HepG2 (cell line): Measurements from ENCODE around the gene FNDC3B. TPM values are rescaled to one million over a fixed set of nuclear protein-coding genes. Genes with fewer than 3 reads are reported as not detected.

Experiments used
- ATAC-seq: fragments of 200-7000 bp; cut with Tn5 transposase; 3 replicates; pipeline ENCODE4 v1.9.1; 2020; ENCODE audit warnings: mild to moderate bottlenecking, moderate library complexity
- BruUV-seq: library from RNA; stranded (reverse); fragments of 400-500 nt; replicated peaks from 2 replicates; lab custom pipeline; 2021; lab: Mats Ljungman, UMichigan
- CTCF ChIA-PET: fragments of 300-600 bp; formaldehyde crosslinking; extraction: SDS; loops from one replicate; lab custom pipeline; 2021; ENCODE audit warnings: low total read pairs, inconsistent platforms, low intra/inter-chr PET ratio; lab: Yijun Ruan, JAX
- POLR2A ChIA-PET: fragments of 350-600 bp; sonication (Branson Sonifier 250); formaldehyde crosslinking; loops from one replicate; lab custom pipeline; 2020; ENCODE audit warnings: antibody characterized with exemption, inconsistent platforms; lab: Yijun Ruan, JAX
- DNase-seq: peaks from one replicate; pipeline ENCODE4 v3.0.0-alpha.2; 2015; ENCODE audit warnings: low spot score
- FAIRE-seq: peaks from 3 replicates; lab custom pipeline; 2011; peaks lifted over from hg19 to GRCh38; lab: Jason Lieb, UNC
- H2AFZ ChIP-seq: one replicate; pipeline ENCODE4 v1.6.1; 2011; ENCODE audit warnings: low read length, inconsistent platforms
- H3K27ac ChIP-seq: fragments of 300-600 bp; 3 replicates; pipeline ENCODE4 v1.8.0; 2011; ENCODE audit warnings: mixed run types, mild to moderate bottlenecking, mixed read lengths, low read length, inconsistent platforms; ENCODE audit not compliant: insufficient read depth; ENCODE audit errors: extremely low read length
- H3K27me3 ChIP-seq, 2 experiments: fragments of 200-600 bp in 1 of 2; 2 replicates in 1 of 2; 3 replicates in 1 of 2; pipeline versions ENCODE4 v1.6.0 to v1.8.0; 2011; ENCODE audit warnings: low read length in 2 of 2, mild to moderate bottlenecking in 2 of 2, moderate library complexity in 2 of 2, inconsistent platforms in 1 of 2; ENCODE audit not compliant: insufficient read depth in 2 of 2, control insufficient read depth in 1 of 2
- H3K36me3 ChIP-seq, 2 experiments: fragments of 200-600 bp in 1 of 2; replicated peaks in 1 of 2; 2 replicates in 1 of 2; 3 replicates in 1 of 2; pipeline versions ENCODE4 v1.5.1 to v1.8.0; 2011; ENCODE audit warnings: low read length in 2 of 2, inconsistent platforms in 1 of 2; ENCODE audit not compliant: insufficient read depth in 2 of 2, control insufficient read depth in 1 of 2
- H3K4me1 ChIP-seq: 2 replicates; pipeline ENCODE4 v1.5.1; 2012; ENCODE audit warnings: low read length, inconsistent platforms; ENCODE audit not compliant: insufficient read depth
- H3K4me2 ChIP-seq: 2 replicates; pipeline ENCODE4 v1.6.0; 2011; ENCODE audit warnings: low read depth, low read length, inconsistent platforms
- H3K4me3 ChIP-seq, 3 experiments: fragments of 200-600 bp in 1 of 3; sonication (generic), shearing (Covaris generic) in 1 of 3; replicated peaks in 1 of 3; 2 replicates each; pipeline ENCODE4 v1.5.1; 2011 to 2016; ENCODE audit warnings: low read length in 3 of 3, inconsistent platforms in 2 of 3, low read depth in 2 of 3, mild to moderate bottlenecking in 2 of 3, control low read depth in 1 of 3, mixed read lengths in 1 of 3; ENCODE audit not compliant: insufficient read depth in 1 of 3
- H3K79me2 ChIP-seq: one replicate; pipeline ENCODE4 v1.6.1; 2011; ENCODE audit warnings: low read length, inconsistent platforms; ENCODE audit not compliant: insufficient read depth
- H3K9ac ChIP-seq: 2 replicates; pipeline ENCODE4 v1.6.0; 2011; ENCODE audit warnings: mild to moderate bottlenecking, low read depth, low read length, inconsistent platforms; ENCODE audit not compliant: insufficient read depth
- H3K9me3 ChIP-seq: 2 replicates; pipeline ENCODE4 v1.5.1; 2012; ENCODE audit warnings: mild to moderate bottlenecking, low read length
- H4K20me1 ChIP-seq: 2 replicates; pipeline ENCODE4 v1.6.0; 2011; ENCODE audit warnings: inconsistent platforms, mild to moderate bottlenecking, low read length, moderate library complexity; ENCODE audit not compliant: insufficient read depth
- ATRX ChIP-seq: sonication (generic); formaldehyde crosslinking; IDR thresholded peaks from 2 replicates; pipeline ENCODE4 v1.4.0; 2020; ENCODE audit warnings: missing genetic modification reagents, borderline replicate concordance
- FOXA1 ChIP-seq, 2 experiments: fragments of 450-650 bp in 1 of 2; sonication (generic) in 1 of 2; formaldehyde crosslinking in 1 of 2; IDR thresholded peaks; 2 replicates each; pipeline versions ENCODE4 v1.4.0 to v1.6.1; 2016 to 2020; ENCODE audit warnings: missing genetic modification reagents in 1 of 2
- GABPB1 ChIP-seq: IDR thresholded peaks from 2 replicates; pipeline ENCODE4 v1.6.1; 2016; ENCODE audit warnings: mild to moderate bottlenecking, missing genetic modification reagents, moderate library complexity, missing compliant biosample characterization
- HNRNPH1 ChIP-seq: fragments of 200-400 bp; formaldehyde crosslinking; optimal IDR thresholded peaks from 2 replicates; pipeline ENCODE3; 2017; ENCODE audit warnings: mild to moderate bottlenecking, low read depth, low read length
- NR2F2 ChIP-seq: IDR thresholded peaks from 2 replicates; pipeline ENCODE4 v1.6.1; 2012; ENCODE audit warnings: low read depth, inconsistent platforms, borderline replicate concordance
- POLR2AphosphoS2 ChIP-seq: IDR thresholded peaks from 2 replicates; pipeline ENCODE4 v1.6.1; 2011; ENCODE audit warnings: low read depth, low read length, improper control_type of control experiment
- POLR2G ChIP-seq: fragments of 200-400 bp; formaldehyde crosslinking; IDR thresholded peaks from 2 replicates; pipeline ENCODE4 v1.6.1; 2018; ENCODE audit warnings: mild to moderate bottlenecking, low read depth, low read length, moderate library complexity
- RBM22 ChIP-seq: fragments of 200-400 bp; formaldehyde crosslinking; optimal IDR thresholded peaks from 2 replicates; pipeline ENCODE3; 2017; ENCODE audit warnings: mild to moderate bottlenecking, low read length, moderate library complexity
- TAF15 ChIP-seq: fragments of 200-400 bp; formaldehyde crosslinking; IDR thresholded peaks from one replicate; pipeline ENCODE4 v1.6.1; 2018; ENCODE audit warnings: mild to moderate bottlenecking, low read depth, low read length; ENCODE audit not compliant: poor library complexity, severe bottlenecking
- ZFP36L1 ChIP-seq: sonication (generic); formaldehyde crosslinking; IDR thresholded peaks from 2 replicates; pipeline ENCODE4 v1.8.0; 2022; ENCODE audit warnings: mild to moderate bottlenecking, missing genetic modification reagents, moderate library complexity
- ZNF34 ChIP-seq: sonication (generic); formaldehyde crosslinking; IDR thresholded peaks from 2 replicates; pipeline ENCODE4 v1.4.0; 2020; ENCODE audit warnings: mild to moderate bottlenecking, missing genetic modification reagents, borderline replicate concordance
- ZNF607 ChIP-seq: sonication (generic); formaldehyde crosslinking; IDR thresholded peaks from 2 replicates; pipeline ENCODE4 v1.5.1; 2020; ENCODE audit warnings: missing genetic modification reagents, mild to moderate bottlenecking, borderline replicate concordance
- ZNF674 ChIP-seq: sonication (generic); formaldehyde crosslinking; IDR thresholded peaks from 2 replicates; pipeline ENCODE4 v1.5.0; 2020; ENCODE audit warnings: low read depth, mild to moderate bottlenecking, missing genetic modification reagents
- WGBS: methylation state at CpG from one replicate; pipeline ENCODE4 v1.1.6; 2017; ENCODE audit warnings: low lambda C conversion rate; 5-methylcytosine and 5-hydroxymethylcytosine counted together
- in situ Hi-C: cut with HindIII; loops from 2 replicates; pipeline ENCODE4 v1.10.0; 2017; ENCODE audit warnings: low pct_unique_long_range_greater_than_20kb; ENCODE audit not compliant: extremely low pct_ligation_motif_present
- intact Hi-C: fragments of 100-400 bp; cut with micrococcal nuclease; formaldehyde crosslinking; loops from one replicate; pipeline ENCODE4 v1.10.0; 2022; ENCODE audit not compliant: unreplicated experiment
- polyA plus RNA-seq, 8 experiments: library from polyadenylated mRNA; depleted of rRNA in 3 of 8; stranded (reverse) in 7 of 8; unstranded in 1 of 8; fragments of >200 nt; fragmentation: Illumina TruSeq in 4 of 8; extraction: Trizol in 4 of 8; gene quantifications; 2 replicates each; pipeline versions ENCODE4 v1.2.1 to v1.2.3, GENCODE V29; 2011 to 2016; ENCODE audit warnings: low read depth in 4 of 8, missing spikeins in 1 of 8, mixed read lengths in 1 of 8; ENCODE audit not compliant: insufficient read depth in 1 of 8
- total RNA-seq, 5 experiments: library from RNA; depleted of rRNA; stranded (reverse); fragments of >200 nt; fragmentation: Illumina TruSeq; extraction: Trizol; gene quantifications; 2 replicates each; pipeline ENCODE4 v1.2.3, GENCODE V29; 2016; ENCODE audit warnings: low read depth in 1 of 5
- TF ChIP-seq, protein P1 (sequence below): sonication (generic); formaldehyde crosslinking; IDR thresholded peaks from 2 replicates; pipeline ENCODE4 v1.5.1; 2020; ENCODE audit warnings: mild to moderate bottlenecking, missing genetic modification reagents, borderline replicate concordance
- TF ChIP-seq, protein P2 (sequence below): IDR thresholded peaks from 2 replicates; pipeline ENCODE4 v1.6.1; 2016; ENCODE audit warnings: missing compliant biosample characterization, missing genetic modification reagents, borderline replicate concordance

Gene FNDC3B
- total and polyA plus RNA-seq, 2 of the 13 experiments (the other 11 are each of a cell fraction or from before 2014, with no cell fraction given): 74.8 to 103 TPM

DNA sequence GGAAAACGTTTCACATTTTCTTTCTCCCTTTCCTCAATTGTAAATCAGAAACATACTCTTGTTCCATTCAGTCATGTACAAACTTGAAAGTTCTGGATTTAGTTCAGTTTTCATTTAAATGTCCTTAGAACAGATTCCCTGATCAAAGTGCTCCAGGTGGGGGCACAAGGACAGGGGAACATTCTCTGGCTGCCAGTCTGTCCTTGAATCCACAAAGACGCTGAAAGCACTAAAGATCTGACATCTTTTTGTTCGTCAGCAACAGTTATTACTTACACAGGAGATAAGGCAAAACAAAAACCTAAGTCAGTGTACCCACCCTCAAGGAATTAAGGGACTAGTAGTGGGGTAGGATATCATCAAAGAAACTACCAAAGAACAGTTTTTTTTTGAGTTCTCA lies 269.7 kb downstream of the FNDC3B start:
- no peaks in the 10 kb centered on the region for H3K9me3 ChIP-seq
- H3K4me3 ChIP-seq: no peak overlapping the region
- H3K9ac ChIP-seq: no peak overlapping the region
- H4K20me1 ChIP-seq: peaks cover 63% of the 10 kb centered on the region
- FAIRE-seq: no peak
- no peaks in the 10 kb centered on the region for H3K27me3 ChIP-seq
- WGBS: 96% methylated on average over 3 of the region's 3 CpGs
- in situ Hi-C loops: no loop called here
- H3K79me2 ChIP-seq: peaks cover 2% of the 10 kb centered on the region
- no peak overlapping the region for H3K4me2 ChIP-seq
- no peak for DNase-seq
- TF ChIP-seq RBM22 (peak; percentile 66), NR2F2 (no peak), TAF15 (no peak), POLR2AphosphoS2 (peak; percentile 47; the same call in 1 of the 2 replicates)
- TF ChIP-seq, all 625 proteins: peak for 2
- BruUV-seq: no TSS peak
- POLR2A ChIA-PET: no interaction called here
- Histone ChIP-seq H3K27ac (no peak overlapping the region), H3K4me1 (peaks cover 24% of the 10 kb centered on the region), H3K36me3 (peaks cover 40 to 88% of the 10 kb centered on the region in 2 experiments), H2AFZ (no peak overlapping the region)
- CTCF ChIA-PET: no interaction called here
- intact Hi-C loops: no loop called here
- no peak for ATAC-seq

DNA sequence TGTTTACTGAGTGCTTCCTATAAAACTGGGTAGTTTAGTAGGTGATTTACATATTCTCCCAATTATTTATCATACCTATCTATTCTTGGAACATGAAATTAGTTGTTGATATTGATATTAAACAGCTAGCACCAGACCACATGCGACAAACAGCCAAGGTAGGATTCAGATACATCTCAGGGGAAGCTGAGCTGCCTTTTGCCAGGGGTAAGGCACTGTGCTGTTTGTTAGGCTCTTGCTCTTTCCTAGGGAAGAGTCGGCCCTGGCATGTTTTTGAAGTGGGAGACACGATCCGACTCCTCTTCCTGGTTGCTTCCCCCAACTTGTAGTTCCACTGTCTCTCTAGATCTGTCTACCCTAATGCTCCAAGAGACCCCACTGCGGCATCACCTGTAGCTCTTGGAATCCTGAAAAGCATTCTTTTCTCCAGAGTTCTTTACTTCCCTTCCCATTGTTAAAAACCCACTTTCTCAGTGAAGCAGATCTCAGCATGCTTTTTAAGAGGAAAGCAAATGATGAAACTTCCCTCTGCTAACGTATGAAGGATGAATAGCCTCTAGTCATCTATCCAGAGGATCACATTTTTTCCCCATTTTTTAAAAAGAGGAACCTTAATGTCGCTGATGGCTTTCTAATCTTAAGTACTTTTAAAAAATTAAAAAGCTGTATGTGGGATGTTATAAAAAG lies 270.5 kb downstream of the FNDC3B start:
- H3K4me1 ChIP-seq: peaks cover 16% of the 10 kb centered on the region
- H3K36me3 ChIP-seq: peaks cover 42 to 93% of the 10 kb centered on the region in 2 experiments
- intact Hi-C loops: no loop called here
- 96% methylated on average over 7 of the region's 7 CpGs for WGBS
- CTCF ChIA-PET: no interaction called here
- peaks cover 58% of the 10 kb centered on the region for H4K20me1 ChIP-seq
- no peak overlapping the region for H3K27ac ChIP-seq
- H3K79me2 ChIP-seq: peaks cover 2% of the 10 kb centered on the region
- no peak overlapping the region for H3K4me3 ChIP-seq
- no peaks in the 10 kb centered on the region for H3K9me3 ChIP-seq
- POLR2A ChIA-PET: no interaction called here
- no peak for DNase-seq
- H3K27me3 ChIP-seq: no peaks in the 10 kb centered on the region
- ATAC-seq: no peak
- no TSS peak for BruUV-seq
- no peak overlapping the region for H3K4me2 ChIP-seq
- H2AFZ ChIP-seq: no peak overlapping the region
- no peak overlapping the region for H3K9ac ChIP-seq
- FAIRE-seq: no peak
- in situ Hi-C loops: no loop called here
- TF ChIP-seq ZNF34 (CRISPR knock-in tag) (no peak), HNRNPH1 (no peak), POLR2G (peak; percentile 27), FOXA1 (IDR thresholded peaks at IDR 0.05) (no peak), FOXA1 (CRISPR knock-in tag; IDR thresholded peaks at IDR 0.05) (no peak), ZFP36L1 (no peak), ATRX (CRISPR knock-in tag) (no peak), ZNF674 (no peak), ZNF607 (CRISPR knock-in tag) (no peak), RBM22 (peak; percentile 96), GABPB1 (no peak)
- TF ChIP-seq, protein P1, sequence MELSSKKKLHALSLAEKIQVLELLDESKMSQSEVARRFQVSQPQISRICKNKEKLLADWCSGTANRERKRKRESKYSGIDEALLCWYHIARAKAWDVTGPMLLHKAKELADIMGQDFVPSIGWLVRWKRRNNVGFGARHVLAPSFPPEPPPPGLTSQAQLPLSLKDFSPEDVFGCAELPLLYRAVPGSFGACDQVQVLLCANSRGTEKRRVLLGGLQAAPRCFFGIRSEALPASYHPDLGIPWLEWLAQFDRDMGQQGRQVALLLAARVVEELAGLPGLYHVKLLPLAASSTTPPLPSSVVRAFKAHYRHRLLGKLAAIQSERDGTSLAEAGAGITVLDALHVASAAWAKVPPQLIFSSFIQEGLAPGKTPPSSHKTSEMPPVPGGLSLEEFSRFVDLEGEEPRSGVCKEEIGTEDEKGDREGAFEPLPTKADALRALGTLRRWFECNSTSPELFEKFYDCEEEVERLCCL (CRISPR knock-in tag): no peak
- TF ChIP-seq, protein P2, sequence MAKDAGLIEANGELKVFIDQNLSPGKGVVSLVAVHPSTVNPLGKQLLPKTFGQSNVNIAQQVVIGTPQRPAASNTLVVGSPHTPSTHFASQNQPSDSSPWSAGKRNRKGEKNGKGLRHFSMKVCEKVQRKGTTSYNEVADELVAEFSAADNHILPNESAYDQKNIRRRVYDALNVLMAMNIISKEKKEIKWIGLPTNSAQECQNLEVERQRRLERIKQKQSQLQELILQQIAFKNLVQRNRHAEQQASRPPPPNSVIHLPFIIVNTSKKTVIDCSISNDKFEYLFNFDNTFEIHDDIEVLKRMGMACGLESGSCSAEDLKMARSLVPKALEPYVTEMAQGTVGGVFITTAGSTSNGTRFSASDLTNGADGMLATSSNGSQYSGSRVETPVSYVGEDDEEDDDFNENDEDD (CRISPR knock-in tag): no peak
